K562 (cell line): ENCODE results near the gene MAST4. TPM values are rescaled to one million over a fixed set of nuclear protein-coding genes. Genes with fewer than 3 reads are reported as not detected.

Experiments
- ATF7 ChIP-seq: fragments of 450-650 bp; IDR thresholded peaks from 2 replicates; pipeline ENCODE4 v1.7.1; 2014; ENCODE audit warnings: mild to moderate bottlenecking, moderate library complexity
- BRF1 ChIP-seq: IDR thresholded peaks from 3 replicates; pipeline ENCODE4 v1.6.1; 2011; ENCODE audit warnings: borderline replicate concordance, mild to moderate bottlenecking; ENCODE audit not compliant: insufficient read length; ENCODE audit errors: extremely low read depth
- DNMT1 ChIP-seq: fragments of 450-650 bp; IDR thresholded peaks from 2 replicates; pipeline ENCODE4 v1.6.1; 2016; ENCODE audit warnings: antibody characterized with exemption, mild to moderate bottlenecking
- GATA2 ChIP-seq: sonication (generic); formaldehyde crosslinking; IDR thresholded peaks from 2 replicates; pipeline ENCODE4 v1.4.0; 2020; ENCODE audit warnings: mild to moderate bottlenecking, missing genetic modification reagents
- ILK ChIP-seq: fragments of 450-650 bp; IDR thresholded peaks from 2 replicates; pipeline ENCODE4 v1.6.1; 2016; ENCODE audit warnings: missing genetic modification characterization, low read depth, mild to moderate bottlenecking, missing compliant biosample characterization, moderate library complexity, borderline replicate concordance
- MIER1 ChIP-seq: fragments of 450-650 bp; IDR thresholded peaks from 2 replicates; pipeline ENCODE4 v1.6.1; 2016; ENCODE audit warnings: antibody characterized with exemption, mild to moderate bottlenecking, low read depth
- NCOA6 ChIP-seq: fragments of 450-650 bp; IDR thresholded peaks from 2 replicates; pipeline ENCODE4 v1.6.1; 2017; ENCODE audit warnings: mild to moderate bottlenecking
- PHF21A ChIP-seq: fragments of 450-650 bp; IDR thresholded peaks from 2 replicates; pipeline ENCODE4 v1.6.1; 2017; ENCODE audit warnings: low read depth, borderline replicate concordance
- POLR3G ChIP-seq: IDR thresholded peaks from 2 replicates; pipeline ENCODE4 v1.6.1; 2011; ENCODE audit not compliant: insufficient read length, insufficient replicate concordance; ENCODE audit errors: extremely low read depth
- RB1 ChIP-seq: fragments of 450-650 bp; IDR thresholded peaks from 2 replicates; pipeline ENCODE4 v1.6.1; 2017; ENCODE audit warnings: low read depth, mild to moderate bottlenecking
- SAFB2 ChIP-seq: fragments of 200-400 bp; formaldehyde crosslinking; IDR thresholded peaks from 2 replicates; pipeline ENCODE4 v1.6.1; 2018; ENCODE audit warnings: borderline replicate concordance, low read length, low read depth, moderate library complexity; ENCODE audit not compliant: severe bottlenecking
- ZNF24 ChIP-seq: fragments of 450-650 bp; IDR thresholded peaks from 2 replicates; pipeline ENCODE4 v1.6.1; 2016
- ZNF282 ChIP-seq: sonication (generic); formaldehyde crosslinking; IDR thresholded peaks from 2 replicates; pipeline ENCODE4 v1.8.1; 2023; ENCODE audit warnings: missing genetic modification reagents
- ZNF77 ChIP-seq: fragments of 250-450 bp; sonication (Bioruptor Pico); IDR thresholded peaks from 2 replicates; pipeline ENCODE4 v1.5.0; 2020
- polyA plus RNA-seq, 8 experiments: library from polyadenylated mRNA; depleted of rRNA in 4 of 8; stranded (reverse) in 5 of 8; unstranded in 3 of 8; fragments of >200 nt; fragmentation: Nextera tagmentation in 2 of 8; fragmentation: Illumina TruSeq in 1 of 8; extraction: Ambion mirVana in 2 of 8; extraction: Trizol in 1 of 8; gene quantifications; 2 replicates each; pipeline versions ENCODE4 v1.2.1 to v1.2.3, GENCODE V29; 2011 to 2014; ENCODE audit warnings: inconsistent platforms in 1 of 8, missing spikeins in 1 of 8
- total RNA-seq, 7 experiments: library from RNA; depleted of rRNA in 6 of 7; stranded (reverse); fragments of >200 nt in 6 of 7; fragmentation: Illumina TruSeq in 2 of 7; extraction: Trizol in 2 of 7; gene quantifications; 2 replicates each; pipeline versions ENCODE4 v1.2.1 to v1.2.3, GENCODE V29; 2011 to 2021; ENCODE audit warnings: low replicate concordance in 1 of 7
- TF ChIP-seq, protein P1 (sequence below): IDR thresholded peaks from 3 replicates; pipeline ENCODE4 v1.6.1; 2011; ENCODE audit warnings: borderline replicate concordance, mild to moderate bottlenecking; ENCODE audit not compliant: insufficient read length, insufficient read depth
- TF ChIP-seq, protein P2 (sequence below): fragments of 450-650 bp; IDR thresholded peaks from 2 replicates; pipeline ENCODE4 v1.7.1; 2018; ENCODE audit warnings: mild to moderate bottlenecking, low read depth; ENCODE audit not compliant: partially characterized antibody
- TF ChIP-seq, protein P3 (sequence below): fragments of 250-450 bp; sonication (Bioruptor Pico); IDR thresholded peaks from 2 replicates; pipeline ENCODE4 v1.5.0; 2020; ENCODE audit warnings: mild to moderate bottlenecking
- TF ChIP-seq, protein P4 (sequence below): IDR thresholded peaks from 2 replicates; pipeline ENCODE4 v1.6.1; 2014; ENCODE audit warnings: antibody characterized with exemption
- TF ChIP-seq, protein P5 (sequence below), 2 experiments: fragments of 450-650 bp in 1 of 2; sonication (generic) in 1 of 2; formaldehyde crosslinking in 1 of 2; IDR thresholded peaks in 1 of 2; conservative IDR thresholded peaks in 1 of 2; 2 replicates each; pipeline versions ENCODE4 v1.6.1 to v1.8.1; 2016 to 2023; ENCODE audit warnings: mild to moderate bottlenecking in 2 of 2, moderate library complexity in 2 of 2, inconsistent platforms in 1 of 2, missing genetic modification reagents in 1 of 2
- TF ChIP-seq, protein P6 (sequence below): fragments of 250-450 bp; sonication (Bioruptor Pico); IDR thresholded peaks from 2 replicates; pipeline ENCODE4 v1.5.0; 2021

The MAST4 gene
- total and polyA plus RNA-seq, 9 of the 15 experiments (the other 6 are each of a cell fraction or from before 2014, with no cell fraction given), result 0.88 to 10.1 (median 5.2) TPM

DNA sequence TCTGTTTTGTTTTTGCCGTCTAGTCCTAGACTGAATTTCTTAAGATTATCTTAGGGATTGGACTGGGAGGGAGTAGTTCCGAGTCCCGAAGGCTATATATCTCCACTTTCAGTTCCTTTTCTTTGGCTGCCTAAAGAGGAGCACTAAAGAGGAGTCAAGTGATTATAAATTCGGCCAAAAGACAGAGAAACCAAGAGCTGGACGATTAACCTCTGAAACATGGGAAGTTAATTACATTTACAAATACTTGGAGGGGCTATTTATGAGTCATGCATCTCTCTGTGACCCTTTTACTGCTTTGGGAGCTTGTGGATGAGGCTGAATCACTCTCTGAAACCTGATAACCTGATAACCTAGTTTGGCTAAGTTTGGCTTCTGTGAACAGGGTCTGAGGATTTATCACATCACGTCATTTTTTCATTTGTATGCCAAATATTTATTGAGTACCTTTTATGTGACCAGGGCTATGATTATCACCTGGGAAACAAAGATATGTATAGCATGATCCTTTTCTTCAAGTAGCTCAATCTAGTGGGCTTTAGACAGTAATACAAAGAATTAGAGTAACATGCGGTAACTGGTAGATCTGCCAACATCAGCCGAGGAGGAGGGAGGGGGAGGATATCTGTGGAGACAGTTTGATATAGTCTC is 419.5 kb downstream of the MAST4 start (continued):
- TF ChIP-seq, protein P1, sequence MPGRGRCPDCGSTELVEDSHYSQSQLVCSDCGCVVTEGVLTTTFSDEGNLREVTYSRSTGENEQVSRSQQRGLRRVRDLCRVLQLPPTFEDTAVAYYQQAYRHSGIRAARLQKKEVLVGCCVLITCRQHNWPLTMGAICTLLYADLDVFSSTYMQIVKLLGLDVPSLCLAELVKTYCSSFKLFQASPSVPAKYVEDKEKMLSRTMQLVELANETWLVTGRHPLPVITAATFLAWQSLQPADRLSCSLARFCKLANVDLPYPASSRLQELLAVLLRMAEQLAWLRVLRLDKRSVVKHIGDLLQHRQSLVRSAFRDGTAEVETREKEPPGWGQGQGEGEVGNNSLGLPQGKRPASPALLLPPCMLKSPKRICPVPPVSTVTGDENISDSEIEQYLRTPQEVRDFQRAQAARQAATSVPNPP, result no peak
- TF ChIP-seq ZNF282 (CRISPR knock-in tag) (no peak), ZNF24 (no peak), ZNF77 (no peak), SAFB2 (no peak), POLR3G (no peak), GATA2 (no peak), RB1 (no peak), DNMT1 (no peak), MIER1 (no peak), ATF7 (0 out of 2 replicates have a peak, but pooled peaks have one; percentile 41), NCOA6 (no peak), ILK (no peak), PHF21A (no peak), BRF1 (no peak)
- TF ChIP-seq, protein P2, sequence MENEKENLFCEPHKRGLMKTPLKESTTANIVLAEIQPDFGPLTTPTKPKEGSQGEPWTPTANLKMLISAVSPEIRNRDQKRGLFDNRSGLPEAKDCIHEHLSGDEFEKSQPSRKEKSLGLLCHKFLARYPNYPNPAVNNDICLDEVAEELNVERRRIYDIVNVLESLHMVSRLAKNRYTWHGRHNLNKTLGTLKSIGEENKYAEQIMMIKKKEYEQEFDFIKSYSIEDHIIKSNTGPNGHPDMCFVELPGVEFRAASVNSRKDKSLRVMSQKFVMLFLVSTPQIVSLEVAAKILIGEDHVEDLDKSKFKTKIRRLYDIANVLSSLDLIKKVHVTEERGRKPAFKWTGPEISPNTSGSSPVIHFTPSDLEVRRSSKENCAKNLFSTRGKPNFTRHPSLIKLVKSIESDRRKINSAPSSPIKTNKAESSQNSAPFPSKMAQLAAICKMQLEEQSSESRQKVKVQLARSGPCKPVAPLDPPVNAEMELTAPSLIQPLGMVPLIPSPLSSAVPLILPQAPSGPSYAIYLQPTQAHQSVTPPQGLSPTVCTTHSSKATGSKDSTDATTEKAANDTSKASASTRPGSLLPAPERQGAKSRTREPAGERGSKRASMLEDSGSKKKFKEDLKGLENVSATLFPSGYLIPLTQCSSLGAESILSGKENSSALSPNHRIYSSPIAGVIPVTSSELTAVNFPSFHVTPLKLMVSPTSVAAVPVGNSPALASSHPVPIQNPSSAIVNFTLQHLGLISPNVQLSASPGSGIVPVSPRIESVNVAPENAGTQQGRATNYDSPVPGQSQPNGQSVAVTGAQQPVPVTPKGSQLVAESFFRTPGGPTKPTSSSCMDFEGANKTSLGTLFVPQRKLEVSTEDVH, result no peak
- TF ChIP-seq, protein P3, sequence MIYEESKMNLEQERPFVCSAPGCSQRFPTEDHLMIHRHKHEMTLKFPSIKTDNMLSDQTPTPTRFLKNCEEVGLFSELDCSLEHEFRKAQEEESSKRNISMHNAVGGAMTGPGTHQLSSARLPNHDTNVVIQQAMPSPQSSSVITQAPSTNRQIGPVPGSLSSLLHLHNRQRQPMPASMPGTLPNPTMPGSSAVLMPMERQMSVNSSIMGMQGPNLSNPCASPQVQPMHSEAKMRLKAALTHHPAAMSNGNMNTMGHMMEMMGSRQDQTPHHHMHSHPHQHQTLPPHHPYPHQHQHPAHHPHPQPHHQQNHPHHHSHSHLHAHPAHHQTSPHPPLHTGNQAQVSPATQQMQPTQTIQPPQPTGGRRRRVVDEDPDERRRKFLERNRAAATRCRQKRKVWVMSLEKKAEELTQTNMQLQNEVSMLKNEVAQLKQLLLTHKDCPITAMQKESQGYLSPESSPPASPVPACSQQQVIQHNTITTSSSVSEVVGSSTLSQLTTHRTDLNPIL (CRISPR knock-in tag), result no peak
- TF ChIP-seq, protein P4, sequence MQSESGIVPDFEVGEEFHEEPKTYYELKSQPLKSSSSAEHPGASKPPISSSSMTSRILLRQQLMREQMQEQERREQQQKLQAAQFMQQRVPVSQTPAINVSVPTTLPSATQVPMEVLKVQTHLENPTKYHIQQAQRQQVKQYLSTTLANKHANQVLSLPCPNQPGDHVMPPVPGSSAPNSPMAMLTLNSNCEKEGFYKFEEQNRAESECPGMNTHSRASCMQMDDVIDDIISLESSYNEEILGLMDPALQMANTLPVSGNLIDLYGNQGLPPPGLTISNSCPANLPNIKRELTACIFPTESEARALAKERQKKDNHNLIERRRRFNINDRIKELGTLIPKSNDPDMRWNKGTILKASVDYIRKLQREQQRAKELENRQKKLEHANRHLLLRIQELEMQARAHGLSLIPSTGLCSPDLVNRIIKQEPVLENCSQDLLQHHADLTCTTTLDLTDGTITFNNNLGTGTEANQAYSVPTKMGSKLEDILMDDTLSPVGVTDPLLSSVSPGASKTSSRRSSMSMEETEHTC, result no peak
- TF ChIP-seq, protein P5, sequence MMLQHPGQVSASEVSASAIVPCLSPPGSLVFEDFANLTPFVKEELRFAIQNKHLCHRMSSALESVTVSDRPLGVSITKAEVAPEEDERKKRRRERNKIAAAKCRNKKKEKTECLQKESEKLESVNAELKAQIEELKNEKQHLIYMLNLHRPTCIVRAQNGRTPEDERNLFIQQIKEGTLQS (IDR thresholded peaks at IDR 0.05), result peak; percentile 75
- TF ChIP-seq, protein P5 (CRISPR knock-in tag; conservative IDR thresholded peaks at IDR 0.05), result no peak
- TF ChIP-seq, protein P6, sequence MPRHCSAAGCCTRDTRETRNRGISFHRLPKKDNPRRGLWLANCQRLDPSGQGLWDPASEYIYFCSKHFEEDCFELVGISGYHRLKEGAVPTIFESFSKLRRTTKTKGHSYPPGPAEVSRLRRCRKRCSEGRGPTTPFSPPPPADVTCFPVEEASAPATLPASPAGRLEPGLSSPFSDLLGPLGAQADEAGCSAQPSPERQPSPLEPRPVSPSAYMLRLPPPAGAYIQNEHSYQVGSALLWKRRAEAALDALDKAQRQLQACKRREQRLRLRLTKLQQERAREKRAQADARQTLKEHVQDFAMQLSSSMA (CRISPR knock-in tag), result no peak
